IPS-NIHi11 (cell line): ENCODE measurements around the gene SYNCRIP.
"Not testable (repeated sequence)": the region's sequence is repeated elsewhere in the genome, so short reads cannot be mapped to it uniquely, and the experiment has no call there.

Experiments used
- DNase-seq: peaks from one replicate; pipeline ENCODE4 v3.0.0; 2012; ENCODE audit warnings: mixed read lengths, low spot score

Gene SYNCRIP

DNA sequence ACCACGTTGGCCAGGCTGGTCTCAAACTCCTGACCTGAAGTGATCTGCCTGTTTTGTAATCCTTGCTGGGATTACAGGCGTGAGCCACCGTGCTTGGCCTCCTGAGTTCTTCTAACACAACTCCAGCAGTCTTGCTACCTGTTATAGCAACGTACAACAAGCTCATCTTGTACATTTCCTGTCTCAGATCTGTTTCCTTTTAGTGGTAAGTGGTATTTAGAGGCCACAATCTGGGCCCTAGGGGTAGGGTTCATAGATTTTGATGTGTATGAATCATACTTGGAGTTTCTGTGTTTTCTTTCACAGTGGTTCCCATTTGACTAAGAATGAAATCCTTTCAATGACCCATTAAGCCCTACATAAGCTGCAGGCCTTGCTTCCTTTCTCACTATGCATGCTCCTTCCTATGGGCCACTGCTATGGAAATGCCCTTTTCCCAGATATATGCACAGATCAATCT lies 27.1 kb upstream of the SYNCRIP start:
- DNase-seq: peak; percentile 26

DNA sequence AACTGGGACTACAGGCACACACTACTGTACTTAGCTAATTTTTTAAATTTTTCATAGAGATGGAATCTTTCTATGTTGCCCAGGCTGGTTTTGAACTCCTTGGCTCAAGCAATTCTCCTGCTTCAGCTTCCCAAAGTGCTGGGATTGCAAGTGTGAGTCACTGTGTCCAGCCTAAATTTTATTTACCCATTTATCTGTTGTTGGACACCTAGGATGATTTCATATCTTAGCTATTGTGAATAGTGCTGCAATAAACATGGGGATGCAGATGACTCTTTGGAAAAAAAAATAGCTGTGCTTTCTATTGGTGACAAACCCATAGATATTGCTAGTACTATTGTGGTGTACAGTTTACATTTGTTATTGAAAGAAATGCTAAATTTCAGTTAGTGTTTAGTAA lies 19.6 kb upstream of the SYNCRIP start:
- no peak for DNase-seq

DNA sequence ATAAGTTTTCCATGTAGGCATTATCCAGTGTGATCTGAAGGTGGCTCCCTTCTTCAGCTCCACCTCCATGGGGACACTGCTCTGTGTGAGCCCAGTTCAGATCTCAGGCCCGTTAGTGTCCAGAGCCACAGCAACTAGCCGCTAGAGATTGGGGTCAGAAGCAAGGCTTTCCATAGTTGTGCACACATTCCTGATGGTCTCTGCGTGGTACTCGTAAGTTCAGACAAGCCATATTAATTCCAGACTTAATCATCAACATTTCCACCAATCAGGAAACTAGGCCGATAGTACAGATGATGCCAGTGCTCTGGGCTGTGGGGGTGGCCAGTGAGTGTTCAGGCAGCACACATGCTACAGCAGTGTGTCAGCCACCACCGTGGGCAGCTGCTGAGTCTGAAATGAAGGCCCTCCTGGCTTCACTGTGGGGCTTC lies 17.5 kb upstream of the SYNCRIP start:
- DNase-seq: peak; percentile 23

DNA sequence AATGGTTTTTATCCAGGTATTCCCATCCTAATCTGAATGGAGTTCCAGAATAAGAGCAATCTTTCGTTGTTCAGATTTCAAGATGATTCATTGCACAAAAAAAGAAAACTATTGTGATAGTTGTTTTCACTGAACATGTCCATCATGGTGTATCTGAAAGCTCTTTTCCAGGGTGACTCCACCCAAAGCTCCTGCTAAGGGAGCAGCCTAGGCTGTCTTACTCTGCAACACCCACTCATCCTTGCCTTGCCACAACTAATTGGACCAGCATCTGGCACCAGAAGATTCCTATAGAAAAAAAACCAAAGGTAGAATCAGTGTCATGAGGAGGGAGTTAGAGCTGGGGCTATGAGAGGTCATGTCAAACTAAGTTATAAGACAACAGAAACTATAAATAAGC lies 7.9 kb upstream of the SYNCRIP start:
- no peak for DNase-seq

DNA sequence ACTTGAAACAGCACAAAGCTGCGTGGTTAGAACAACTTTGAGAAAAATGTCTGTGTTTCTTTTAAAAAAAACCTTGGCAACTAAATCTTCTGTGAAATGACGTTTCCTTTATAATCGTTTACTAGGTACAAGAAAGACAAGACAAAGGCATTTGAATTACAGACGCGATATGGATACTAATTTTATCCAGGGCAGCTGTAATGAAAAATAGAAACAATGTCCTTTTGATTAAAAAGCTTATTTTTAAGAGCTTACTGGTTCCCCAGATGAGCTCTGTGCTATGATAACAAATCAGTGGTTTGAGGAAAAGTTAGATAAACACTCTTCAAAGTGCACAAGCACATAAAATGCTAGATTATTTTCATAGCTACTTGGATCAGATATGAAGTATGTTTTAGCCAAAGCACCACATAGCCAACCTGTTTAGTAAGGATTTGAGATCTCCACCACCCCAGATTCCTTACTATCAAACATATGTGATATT lies 1.6 kb upstream of the SYNCRIP start:
- DNase-seq: no peak

DNA sequence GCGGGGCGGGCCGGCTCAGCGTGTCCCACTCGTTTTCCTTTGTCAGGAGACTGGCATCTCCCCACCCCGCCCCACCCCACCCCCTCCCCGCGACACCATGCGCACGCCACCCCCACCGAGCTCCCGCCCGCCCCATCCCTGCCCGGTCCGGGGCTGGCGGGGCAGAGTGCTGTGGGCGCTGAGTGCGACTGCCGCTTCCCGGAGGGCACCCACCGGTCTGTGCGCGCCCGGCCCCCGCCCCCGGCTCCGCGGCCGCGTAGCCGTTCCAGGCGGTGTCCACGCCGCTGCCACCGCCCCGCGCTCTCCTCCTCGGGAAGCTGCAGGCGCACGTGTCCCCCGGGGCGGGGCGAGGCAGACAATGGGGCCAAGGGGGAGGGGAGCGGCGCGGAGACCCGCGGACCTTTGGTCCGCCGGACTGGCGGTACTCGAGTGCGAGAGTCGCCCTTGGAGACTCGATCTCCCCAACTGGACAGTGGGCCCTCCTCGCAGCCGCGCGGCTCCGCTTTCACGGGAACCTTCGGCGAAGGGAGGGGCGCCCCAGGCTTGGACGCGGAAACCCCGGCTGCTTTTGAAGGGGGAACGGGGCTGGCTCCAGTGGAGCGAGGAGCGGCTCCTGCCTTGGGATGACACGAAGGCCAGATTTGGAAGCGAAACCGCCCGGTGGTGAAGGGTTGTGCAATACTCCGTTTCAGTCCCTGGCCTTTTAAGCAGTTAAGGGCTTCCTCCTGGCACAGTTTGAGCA lies 1.0 kb upstream of the SYNCRIP start:
- peak; percentile 78 for DNase-seq

DNA sequence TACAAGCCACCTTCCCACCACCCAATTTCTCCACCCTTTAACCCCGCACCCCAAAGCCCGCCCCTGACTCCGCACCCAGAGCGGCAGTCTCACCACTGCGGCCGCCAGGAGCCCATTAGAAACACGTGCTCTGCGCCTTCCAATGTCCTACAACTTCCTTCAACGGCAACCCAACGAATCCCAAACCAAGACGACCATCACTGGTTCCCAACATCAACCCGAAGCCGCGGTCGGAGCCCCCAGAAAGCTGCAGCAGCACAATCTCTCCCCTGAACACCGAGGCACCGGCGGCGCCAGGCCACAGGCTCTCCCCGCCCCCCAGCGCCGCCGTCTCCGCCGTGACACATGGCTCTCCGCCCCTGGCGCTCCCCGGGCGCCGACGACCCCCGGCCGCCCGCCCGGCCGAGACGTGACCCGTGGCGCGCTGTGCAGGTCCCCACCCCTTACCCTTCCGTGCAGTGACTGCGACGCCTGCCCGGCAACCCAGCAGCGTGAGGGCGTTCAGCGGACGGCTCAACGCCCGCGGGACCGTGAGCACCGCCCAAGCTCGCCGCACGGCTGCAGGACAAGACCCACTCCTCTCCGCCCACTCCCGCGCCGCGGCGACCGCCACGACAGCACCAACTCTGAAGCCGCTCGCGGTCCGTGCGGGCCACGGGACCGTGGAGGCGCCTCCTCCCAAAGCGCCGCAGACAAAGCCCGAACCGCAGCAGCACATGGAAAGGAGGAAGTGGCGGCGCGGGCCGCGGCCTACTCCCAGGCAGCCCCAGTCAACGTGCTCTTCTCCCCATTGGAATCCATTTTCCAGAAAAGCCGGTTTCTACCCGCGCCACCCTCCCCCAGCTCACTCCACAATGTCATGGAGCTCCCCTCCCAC lies 551 bp downstream of the SYNCRIP start:
- peak; percentile 20 for DNase-seq

DNA sequence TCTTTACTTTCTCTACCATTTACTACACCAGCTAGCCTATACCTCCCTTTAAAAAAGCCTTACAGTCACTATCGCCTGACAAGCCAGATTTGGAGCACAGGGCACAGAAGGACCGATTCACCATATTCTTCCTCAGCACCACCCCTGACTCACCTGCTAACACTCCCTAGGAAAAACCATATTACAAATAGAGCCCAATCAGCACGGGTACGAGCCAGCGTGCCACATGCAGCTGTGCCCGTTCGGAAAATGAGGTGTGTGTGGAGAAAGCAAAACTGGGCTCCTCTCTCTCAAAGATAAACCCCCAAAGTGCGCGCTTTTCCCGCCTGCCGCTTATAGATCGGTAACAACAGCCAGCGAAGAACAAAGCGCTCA lies 1.2 kb downstream of the SYNCRIP start:
- no peak for DNase-seq

DNA sequence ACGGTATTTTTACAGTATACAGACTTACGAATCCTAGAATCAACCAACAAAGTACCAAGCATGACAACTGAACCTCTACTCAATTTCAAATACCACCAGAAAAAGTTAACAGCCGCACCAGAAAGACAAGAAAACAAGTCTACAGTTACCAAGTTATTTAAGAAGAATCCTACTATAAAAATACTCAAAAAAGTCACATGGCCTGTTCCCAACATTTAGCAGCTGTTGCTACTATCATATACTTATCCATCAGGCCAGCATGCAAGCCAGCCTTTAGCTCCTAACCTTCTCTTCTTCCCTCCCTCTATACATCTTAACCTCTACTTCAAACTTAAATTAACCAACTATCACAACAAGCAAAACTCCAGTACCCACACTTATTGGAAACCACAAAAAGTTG lies 1.9 kb downstream of the SYNCRIP start:
- DNase-seq: no peak

DNA sequence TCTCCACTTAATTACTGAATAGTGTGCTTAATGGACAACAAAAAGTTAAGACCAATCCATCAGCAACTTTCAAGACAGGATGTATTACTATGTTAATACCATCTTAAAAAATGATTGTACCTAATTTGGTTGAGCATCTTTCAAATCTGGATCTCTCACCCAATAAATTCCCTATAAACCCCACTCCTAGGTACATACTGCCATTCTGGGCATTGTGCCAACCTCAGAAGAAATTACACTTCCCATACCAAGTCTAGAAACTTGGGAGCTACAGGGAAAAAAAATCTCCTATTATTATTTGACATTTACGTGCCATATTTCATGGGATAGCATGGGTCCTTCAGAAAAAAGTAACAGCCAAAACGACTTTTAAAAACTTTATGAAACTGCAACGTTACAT lies 5.1 kb downstream of the SYNCRIP start:
- no peak for DNase-seq

DNA sequence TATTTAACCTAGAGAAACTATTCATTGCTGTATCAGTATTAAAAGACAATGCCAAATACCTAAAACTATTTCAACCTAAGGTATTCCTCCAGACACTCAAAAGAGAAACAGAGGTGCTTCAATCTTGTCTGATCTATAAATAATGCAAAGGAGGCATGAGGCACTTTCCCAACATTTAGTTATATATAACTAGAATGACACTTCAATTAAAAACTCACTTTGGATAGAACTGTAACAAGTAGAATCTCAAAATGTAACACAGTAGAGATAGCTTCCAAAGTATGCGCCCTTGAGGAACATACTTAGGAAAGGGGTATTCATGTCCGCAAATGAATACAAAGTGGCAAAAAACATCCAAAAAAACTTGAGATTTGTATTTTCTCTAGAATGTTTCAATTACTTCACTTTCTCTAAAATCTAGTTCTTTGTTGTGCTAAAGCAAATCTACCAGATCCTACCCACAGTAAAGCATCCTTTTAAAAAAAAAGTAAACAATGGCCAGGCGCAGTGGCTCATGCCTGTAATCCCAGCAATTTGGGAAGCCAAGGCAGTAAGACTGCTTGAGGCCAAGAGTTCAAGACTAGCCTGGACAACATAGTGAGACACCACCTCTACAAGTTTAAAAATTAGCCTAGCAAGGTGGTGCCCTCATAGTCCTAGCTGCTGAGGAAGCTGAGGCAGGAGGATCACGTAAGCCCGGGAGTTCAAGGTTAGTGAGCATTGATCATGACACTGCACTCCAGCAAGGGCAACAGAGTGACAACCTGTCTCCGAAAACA lies 10.3 kb downstream of the SYNCRIP start:
- DNase-seq: no peak

DNA sequence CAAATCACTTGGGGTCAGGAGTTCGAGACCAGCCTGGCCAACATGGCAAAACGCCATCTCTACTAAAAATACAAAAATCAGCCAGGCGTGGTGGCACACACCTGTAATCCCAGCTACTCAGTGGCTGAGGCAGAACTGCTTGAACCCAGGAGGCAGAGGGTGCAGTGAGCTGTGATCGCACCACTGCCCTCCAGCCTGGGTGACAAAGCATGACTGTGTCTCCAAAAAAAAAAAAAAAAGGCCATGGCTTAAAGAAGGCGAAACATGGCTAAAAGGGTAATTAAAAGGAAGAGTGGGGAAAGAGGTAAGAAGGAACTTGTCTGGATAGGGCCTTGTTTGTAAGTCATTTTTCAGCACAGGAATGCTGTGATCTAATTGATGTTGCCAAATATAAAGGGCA lies 11.6 kb downstream of the SYNCRIP start:
- DNase-seq: not testable (repeated sequence)

DNA sequence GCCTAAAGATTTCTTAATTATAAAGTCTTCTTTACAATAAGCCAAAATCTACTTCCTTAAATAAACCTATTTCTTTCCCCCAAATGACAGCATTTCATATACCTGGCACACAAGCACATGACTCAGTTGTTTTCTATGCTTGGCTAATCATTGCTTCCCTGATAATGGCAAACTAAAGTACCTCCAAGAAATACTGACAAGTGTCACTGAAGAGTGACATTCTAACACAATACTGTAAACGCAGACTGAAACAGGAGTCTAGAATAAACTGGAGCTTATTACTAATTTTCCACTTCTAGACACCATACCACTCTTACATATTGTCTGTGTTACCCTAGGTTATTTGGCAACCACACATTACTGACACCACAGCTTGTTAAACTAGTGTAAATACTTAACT lies 14.3 kb downstream of the SYNCRIP start:
- no peak for DNase-seq

DNA sequence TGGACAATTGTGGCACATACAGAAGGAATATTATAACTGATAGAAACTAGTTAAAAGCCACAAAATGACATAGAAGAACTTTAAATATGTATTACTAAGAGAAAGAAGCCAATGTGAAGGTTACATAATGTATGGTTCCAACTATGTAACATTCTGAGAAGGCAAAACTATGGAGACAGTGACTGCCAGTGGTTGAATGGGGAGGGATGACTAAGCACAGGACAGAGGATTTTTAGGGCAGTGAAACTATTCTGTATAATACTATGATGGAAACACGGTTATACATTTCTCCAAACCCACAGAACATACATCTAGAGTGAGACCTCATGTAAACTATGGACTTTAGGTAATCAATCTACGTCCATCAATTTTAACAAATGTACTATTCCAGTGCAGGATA lies 22.4 kb downstream of the SYNCRIP start:
- no peak for DNase-seq

DNA sequence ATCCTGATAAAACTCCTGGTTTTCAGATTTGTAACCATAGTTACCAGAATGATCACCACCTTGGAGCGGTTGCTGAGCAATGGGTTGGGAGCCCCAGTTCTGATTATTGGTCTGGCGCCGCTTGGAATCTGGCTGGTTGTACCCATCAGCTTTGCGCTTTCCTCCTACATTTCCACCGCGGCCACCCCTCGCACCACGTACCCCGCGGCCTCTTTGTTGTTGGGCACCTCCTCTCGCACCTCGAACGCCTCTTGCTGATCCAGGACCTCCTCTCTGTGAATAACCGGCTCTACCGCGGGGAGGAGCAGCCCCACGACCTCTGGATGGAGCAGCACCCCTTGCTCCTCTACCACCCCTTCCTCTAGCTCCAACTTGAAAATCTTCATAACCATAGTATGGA lies 27.9 kb downstream of the SYNCRIP start:
- no peak for DNase-seq

DNA sequence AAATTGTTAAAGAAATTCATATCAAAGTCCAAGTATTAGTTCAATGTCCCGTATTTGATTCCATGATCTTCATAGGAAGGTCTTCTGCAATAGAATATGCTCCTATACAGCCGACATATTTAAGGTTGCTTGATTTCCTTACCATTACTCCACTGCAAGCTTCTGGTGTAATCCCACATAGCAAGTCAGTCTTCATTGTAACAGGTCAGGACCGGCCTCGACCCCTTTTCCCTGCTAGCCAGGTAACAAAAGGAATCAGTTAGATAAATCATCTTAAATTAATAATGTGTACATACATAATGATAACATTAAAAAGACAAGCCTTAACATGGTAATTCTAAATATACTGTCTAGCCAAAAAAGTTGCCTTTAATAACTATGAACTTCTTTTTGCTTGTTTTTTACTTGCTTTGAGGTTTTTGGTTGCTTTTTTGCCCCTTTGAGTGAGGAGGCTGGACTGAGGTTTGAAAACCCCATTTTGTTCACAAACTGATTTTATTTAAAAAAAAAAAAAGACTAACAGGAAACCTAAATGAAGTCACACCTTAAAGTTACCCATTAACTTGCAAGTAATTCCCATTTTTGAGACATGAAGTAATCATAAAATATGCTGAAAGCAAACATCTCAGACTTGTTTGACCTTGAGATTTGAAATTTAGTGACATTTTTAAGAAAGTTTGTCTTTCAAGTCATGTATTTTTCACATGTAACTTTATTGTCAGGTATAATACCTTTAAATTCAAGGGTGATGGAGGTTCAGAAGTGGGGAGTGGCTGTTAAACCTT lies 29.8 kb downstream of the SYNCRIP start:
- no peak for DNase-seq

DNA sequence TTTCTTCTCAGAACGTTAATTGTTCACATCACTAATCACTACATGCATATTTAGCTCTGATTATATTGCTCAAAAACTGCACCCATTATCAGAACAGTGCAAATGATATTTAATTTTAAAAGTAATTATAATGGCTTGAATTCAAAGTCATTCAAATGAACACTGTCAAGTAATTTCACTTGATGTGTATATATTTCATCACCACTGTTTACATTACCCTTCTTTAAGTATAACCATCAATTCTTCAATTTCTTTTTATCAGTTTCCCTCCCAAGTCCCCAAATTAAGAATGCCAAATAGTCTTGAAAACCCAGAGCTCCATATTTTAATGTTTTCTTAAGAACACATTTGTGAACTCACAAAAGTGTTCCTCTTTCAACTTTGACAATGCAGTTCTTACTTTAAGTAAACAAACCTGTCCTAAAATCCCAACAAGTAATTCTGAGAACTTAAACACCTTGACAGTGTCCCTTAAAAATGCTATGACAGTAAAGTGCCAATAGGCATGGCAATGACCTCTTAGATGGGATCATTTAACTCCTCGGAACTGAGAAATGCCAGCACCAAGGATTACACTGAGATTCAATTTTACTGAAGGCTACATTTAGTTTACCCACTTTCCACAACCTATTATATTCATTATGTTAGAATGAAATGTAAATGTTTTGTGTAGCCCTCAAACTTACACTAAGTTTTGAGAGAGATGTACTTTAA lies 32.3 kb downstream of the SYNCRIP start:
- DNase-seq: no peak

DNA sequence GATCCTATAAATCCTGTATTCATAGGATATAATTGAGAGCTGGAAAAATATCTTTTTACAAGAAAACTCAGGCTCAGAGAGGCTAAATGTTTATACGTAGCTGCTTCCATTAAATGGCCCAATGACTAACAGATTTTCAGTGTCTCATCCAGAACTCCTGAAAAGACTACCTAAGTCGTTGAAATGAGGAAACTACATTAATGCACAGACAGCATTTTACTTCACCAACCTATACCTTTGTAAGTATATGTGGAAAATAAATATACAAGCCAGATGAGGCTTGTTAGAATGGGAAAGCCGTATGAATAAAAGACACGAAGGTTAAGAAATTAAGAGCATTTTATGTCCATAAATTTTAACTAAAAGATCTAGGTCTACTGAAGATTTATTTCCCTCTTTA lies 40.6 kb downstream of the SYNCRIP start:
- no peak for DNase-seq

DNA sequence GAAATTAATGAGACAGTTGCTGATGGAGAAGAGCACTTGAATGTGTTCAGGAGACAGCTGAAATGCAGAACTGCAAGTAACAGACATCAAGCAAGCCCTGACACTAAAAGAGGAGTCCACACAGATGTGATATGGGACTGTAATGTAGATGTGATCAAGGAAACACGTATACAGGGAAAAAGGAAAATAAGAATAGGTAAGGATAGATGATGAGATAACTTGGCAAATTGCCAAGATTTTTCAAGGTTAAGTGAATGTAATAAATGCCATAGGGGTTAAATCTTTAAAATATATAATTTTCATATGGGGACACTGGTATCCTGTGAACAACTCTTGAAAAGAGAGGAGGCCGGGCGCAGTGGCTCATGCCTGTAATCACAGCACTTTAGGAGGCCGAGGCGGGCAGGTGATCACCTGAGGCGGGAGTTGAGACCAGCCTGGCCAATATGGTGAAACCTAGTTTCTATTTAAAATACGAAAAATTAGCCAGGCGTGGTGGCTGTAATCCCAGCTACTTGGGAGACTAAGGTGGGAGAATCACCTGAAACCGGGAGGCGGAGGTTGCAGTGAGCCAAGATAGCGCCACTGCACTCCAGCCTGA lies 41.9 kb downstream of the SYNCRIP start:
- no peak for DNase-seq

DNA sequence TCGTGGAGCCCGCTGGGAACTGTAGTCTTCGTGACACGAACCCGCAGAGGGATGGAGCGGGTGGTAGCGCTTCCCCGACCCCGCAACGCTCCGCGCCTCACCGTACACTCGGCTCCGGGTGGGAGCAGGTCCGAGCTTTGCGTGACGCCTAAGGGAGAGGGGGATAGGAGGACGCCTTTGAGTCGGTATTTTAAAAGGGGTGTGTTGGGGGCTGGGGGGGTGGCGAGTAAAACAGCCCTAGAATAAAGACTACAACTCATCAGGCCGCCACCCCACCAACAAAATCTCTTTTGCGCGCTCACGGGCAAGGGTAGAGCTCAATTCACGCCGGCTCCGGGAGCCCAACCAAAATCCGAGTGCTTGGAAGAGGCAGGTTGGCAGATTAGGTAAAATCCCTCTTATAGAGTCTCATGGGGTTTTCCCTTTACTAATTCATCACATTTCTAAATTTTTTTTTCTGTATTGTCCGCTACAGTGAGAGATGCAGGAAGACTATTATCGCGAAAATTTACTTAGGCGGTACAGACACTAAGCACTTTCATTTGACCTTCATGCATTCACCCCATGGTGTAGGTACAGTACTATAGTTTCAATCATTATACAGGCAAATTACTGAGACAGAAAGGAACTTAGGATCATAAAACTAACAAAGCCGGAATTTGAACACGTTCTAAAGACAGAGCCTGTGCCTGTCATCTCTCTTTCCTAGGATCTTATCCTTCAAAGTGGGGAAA lies 48.3 kb downstream of the SYNCRIP start:
- no peak for DNase-seq
